Mucosa of descending colon (tissue), 3 donors: ENCODE results near the gene OPRPN. TPM values are rescaled to one million over a fixed set of nuclear protein-coding genes. Genes with fewer than 3 reads are reported as not detected.

Experiments
- ATAC-seq: fragments of 200-7000 bp; cut with Tn5 transposase; one replicate; pipeline ENCODE4 v1.9.1; 2020; ENCODE audit warnings: mild to moderate bottlenecking, moderate library complexity
- DNase-seq, 3 donors: peaks; one replicate each; pipeline ENCODE4 v3.0.0-alpha.2; 2020
- H3K36me3 ChIP-seq: fragments of 200-600 bp; one replicate; pipeline ENCODE4 v1.8.0; 2021; ENCODE audit warnings: low read depth, mild to moderate bottlenecking
- H3K4me1 ChIP-seq: fragments of 200-600 bp; one replicate; pipeline ENCODE4 v1.8.0; 2021; ENCODE audit warnings: low read depth, mild to moderate bottlenecking
- H3K4me3 ChIP-seq: fragments of 200-600 bp; one replicate; pipeline ENCODE4 v1.8.0; 2021; ENCODE audit warnings: mild to moderate bottlenecking
- H3K9me3 ChIP-seq: fragments of 200-600 bp; one replicate; pipeline ENCODE4 v1.8.0; 2021; ENCODE audit warnings: mild to moderate bottlenecking
- CTCF ChIP-seq: fragments of 200-600 bp; IDR thresholded peaks from one replicate; pipeline ENCODE4 v1.8.0; 2022; ENCODE audit warnings: antibody characterized with exemption, mild to moderate bottlenecking
- intact Hi-C, 2 donors: fragments of 100-400 bp; cut with DNase I in 1 of 2; cut with micrococcal nuclease in 1 of 2; formaldehyde crosslinking; loops; one replicate each; pipeline versions ENCODE4 v1.11.0 to v1.11.1; 2022; cut with DNase I, micrococcal nuclease
- total RNA-seq, 3 donors: library from RNA; stranded (reverse); fragmentation: NEBNext Ultra II Directional in 2 of 3; extraction: Animal tissue kit (Norgen Biotek cat#: 25700) in 2 of 3; gene quantifications; one replicate each; pipeline versions ENCODE4 v1.2.1 to v1.2.4, GENCODE V29; 2021 to 2023
- donor health status: DM: no; HTN: no; CAD: no; lungs with moderate emphysema.
- donor health status: DM: no; HTN: no; CAD: no.
- donor health status: DM: no; HTN: yes; CAD: no.

The OPRPN gene
- total RNA-seq, 3 donors from 2014 or later = not detected

GRCh38 chr4:70392057-70392776, 5.5 kb upstream of the OPRPN start:
- TF ChIP-seq CTCF = no peak
- no peaks in the 10 kb centered on the region for H3K9me3 ChIP-seq
- no peaks in the 10 kb centered on the region for H3K36me3 ChIP-seq
- ATAC-seq (no peak), DNase-seq (no peak)
- intact Hi-C loops = no loop called here
- no peaks in the 10 kb centered on the region for H3K4me1 ChIP-seq
- H3K4me3 ChIP-seq = no peak overlapping the region

- no peaks in the 10 kb centered on the region for H3K36me3 ChIP-seq
- TF ChIP-seq CTCF = no peak
- intact Hi-C loops = no loop called here
- no peak for DNase-seq
- no peak overlapping the region for H3K4me3 ChIP-seq
- H3K9me3 ChIP-seq = no peaks in the 10 kb centered on the region
- no peak for ATAC-seq
- no peaks in the 10 kb centered on the region for H3K4me1 ChIP-seq
These were observed 1.6 kb downstream of the OPRPN start for GRCh38 chr4:70399319-70399718.

- no peak for DNase-seq
- no peaks in the 10 kb centered on the region for H3K4me1 ChIP-seq
- TF ChIP-seq CTCF = no peak
These were observed 5.0 kb downstream of the OPRPN start for GRCh38 chr4:70402762-70403161.

GRCh38 chr4:70405765-70406164, 8.0 kb downstream of the OPRPN start:
- Histone ChIP-seq H3K4me3 (no peak overlapping the region), H3K36me3 (no peaks in the 10 kb centered on the region), H3K9me3 (no peaks in the 10 kb centered on the region), H3K4me1 (no peaks in the 10 kb centered on the region)
- TF ChIP-seq CTCF = no peak
- DNase-seq = no peak
- intact Hi-C loops = no loop called here
- no peak for ATAC-seq

More at GRCh38 chr4:70402762-70403161, 5.0 kb downstream of the OPRPN start:
- Histone ChIP-seq H3K36me3 (no peaks in the 10 kb centered on the region), H3K9me3 (no peaks in the 10 kb centered on the region), H3K4me3 (no peak overlapping the region)
- intact Hi-C loops = no loop called here
- ATAC-seq = no peak

- ATAC-seq = no peak
- peaks cover 2% of the 10 kb centered on the region for H3K9me3 ChIP-seq
- H3K4me1 ChIP-seq = no peaks in the 10 kb centered on the region
- intact Hi-C loops = no loop called here
- no peak overlapping the region for H3K4me3 ChIP-seq
- TF ChIP-seq CTCF = no peak
- H3K36me3 ChIP-seq = no peaks in the 10 kb centered on the region
- DNase-seq = no peak
These were observed 27.6 kb downstream of the OPRPN start for GRCh38 chr4:70425306-70425705.

- Histone ChIP-seq H3K4me1 (no peaks in the 10 kb centered on the region), H3K4me3 (no peak overlapping the region), H3K9me3 (peaks cover 2% of the 10 kb centered on the region), H3K36me3 (no peaks in the 10 kb centered on the region)
- ATAC-seq = no peak
- intact Hi-C loops = no loop called here
- no peak for DNase-seq
- TF ChIP-seq CTCF = no peak
These were observed 29.0 kb downstream of the OPRPN start for GRCh38 chr4:70426789-70427188.
